Femur (tissue), 1 donor: ENCODE measurements around the gene BRD2.

Experiments used
- DNase-seq: peaks from one replicate; pipeline ENCODE4 v3.0.0-alpha.2; 2017

BRD2 gene

DNA sequence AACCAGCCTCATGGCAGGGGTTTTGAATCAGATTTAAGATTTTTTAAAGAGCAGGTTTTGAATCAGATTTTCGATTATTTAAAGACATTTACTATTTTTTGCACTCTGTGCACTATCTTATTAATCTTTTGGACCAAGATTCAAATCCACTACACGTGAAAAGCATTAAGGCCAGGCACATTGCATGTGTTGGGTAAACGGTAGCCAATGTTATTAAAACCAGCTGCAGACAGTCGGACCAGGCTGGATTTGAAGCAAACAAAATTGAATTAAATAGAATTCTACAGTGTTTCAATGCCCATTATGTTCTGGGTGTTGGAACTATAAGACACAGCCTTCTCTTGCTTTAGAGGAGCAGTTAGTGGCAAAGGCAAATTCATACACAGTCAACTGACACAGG, 33.3 kb downstream of the BRD2 start:
- DNase-seq = no peak

GRCh38 chr6:33004940-33005339, 36.5 kb downstream of the BRD2 start:
- DNase-seq = no peak

DNA sequence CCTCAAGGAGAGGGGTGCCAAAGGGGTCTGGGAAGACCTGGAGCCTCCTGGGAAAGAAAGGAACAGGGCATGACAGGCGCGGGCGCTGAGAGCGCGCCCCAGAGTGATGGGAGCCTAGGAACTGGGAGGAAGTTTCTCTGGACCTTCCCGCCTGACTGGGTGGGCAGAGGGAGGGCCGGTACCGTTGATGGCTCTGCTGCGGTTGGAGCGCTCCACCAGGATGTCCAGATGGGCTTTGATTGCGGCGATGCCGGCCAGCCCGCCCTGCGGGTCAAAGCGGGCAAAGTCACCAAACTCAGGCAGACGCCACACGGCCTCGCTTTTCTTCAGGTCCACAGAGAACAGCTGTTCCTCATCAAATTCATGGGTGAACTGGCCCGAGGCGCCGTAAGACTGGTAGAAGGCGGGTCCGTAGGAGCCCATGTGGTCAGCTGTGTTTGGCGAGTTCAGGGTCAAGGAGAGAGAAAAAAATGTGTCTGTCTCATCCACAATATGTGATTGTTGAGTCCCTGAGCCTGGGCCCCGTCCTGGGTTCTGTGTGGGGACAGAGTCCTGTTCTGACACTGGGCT, 39.5 kb downstream of the BRD2 start:
- DNase-seq = no peak

GRCh38 chr6:33008944-33009861, 40.8 kb downstream of the BRD2 start, which contains the start of gene HLA-DOA:
TSS of gene HLA-DOA (minus strand) at chr6:33009591.
- DNase-seq = peak; percentile 66

- DNase-seq = no peak
Observed at GRCh38 chr6:33010356-33010755, 42.0 kb downstream of the BRD2 start.

DNA sequence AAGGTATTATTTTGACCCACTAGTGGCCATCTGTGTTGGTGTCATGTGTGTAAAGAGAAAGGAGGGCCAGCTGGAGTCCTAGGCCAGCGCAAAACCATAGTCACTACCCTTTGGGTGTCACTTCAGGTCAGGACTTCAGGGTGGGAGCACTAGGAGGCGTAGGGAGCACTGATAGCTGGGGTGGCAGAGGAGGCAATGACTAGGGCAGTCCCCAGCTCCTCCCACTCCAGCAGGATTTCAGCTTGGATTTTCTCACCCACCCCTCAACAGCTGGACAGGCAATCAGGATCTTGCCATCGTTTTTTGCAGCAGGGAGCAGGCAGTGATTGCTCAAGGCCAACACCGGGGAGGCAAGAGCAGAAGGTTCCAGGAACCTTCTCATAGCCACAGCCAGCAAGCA, 45.2 kb downstream of the BRD2 start:
- no peak for DNase-seq

DNA sequence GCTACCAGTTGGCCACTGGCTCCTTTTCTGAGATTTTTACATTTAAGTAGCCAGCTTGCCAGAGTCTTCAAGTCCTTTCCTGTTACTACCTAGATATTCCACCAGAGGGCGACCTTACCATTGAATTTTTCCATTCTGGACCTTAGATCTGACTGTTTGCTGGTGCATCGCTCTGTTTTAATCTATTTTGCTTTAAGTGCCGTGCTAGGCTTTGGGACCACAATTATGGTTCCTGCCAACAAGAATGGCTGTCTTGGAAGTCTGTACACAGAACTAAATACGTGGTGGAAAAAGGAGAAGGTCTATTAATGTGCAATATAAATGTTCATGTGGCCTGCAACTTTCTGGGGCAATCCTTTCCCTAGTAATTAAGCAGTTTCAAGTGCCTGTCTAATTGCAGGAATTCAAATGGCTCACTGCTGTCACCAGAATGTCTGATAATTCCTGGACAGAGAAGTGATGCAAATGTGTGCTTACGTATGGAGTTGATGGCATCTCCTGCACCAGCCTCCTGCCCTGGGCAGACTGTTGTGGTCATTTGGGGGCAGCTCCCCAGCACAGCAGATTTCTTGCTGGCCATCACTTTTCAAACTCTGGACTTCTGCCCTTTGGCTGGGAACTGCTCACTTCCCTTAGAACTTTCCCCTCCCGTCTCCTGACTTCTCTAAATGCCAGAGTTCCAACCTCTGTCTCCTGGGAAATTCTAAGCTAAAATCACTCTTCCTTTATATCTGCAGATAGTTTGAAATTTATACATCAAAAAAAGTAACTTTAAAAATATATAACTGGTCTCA, 46.6 kb downstream of the BRD2 start:
- peak; percentile 62 for DNase-seq

DNA sequence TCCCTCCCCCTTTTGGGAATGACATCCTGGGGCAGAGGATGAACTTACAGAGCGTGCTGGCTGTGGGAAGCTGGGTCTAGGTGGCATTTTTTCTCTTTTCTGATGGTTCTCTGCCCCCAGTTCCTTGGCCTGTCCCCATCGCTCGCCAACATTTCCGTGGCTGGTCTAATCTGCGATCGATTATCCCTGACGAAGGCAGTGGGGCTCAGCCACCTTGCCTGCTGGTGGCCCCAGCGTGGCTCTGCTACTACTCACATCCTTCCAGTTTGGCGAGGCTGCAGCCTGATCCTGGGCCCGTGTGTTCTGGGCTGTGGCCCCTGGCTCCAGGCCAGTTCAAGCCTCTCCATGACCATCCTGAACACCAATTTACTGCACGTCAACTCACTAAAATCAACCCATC, 47.4 kb downstream of the BRD2 start:
- no peak for DNase-seq

- DNase-seq = no peak
Observed at GRCh38 chr6:33017018-33017417, 48.6 kb downstream of the BRD2 start.

- no peak for DNase-seq
Observed at GRCh38 chr6:33017694-33018353, 49.4 kb downstream of the BRD2 start.

- no peak for DNase-seq
Observed at GRCh38 chr6:33018418-33018817, 50.0 kb downstream of the BRD2 start.

- peak; percentile 61 for DNase-seq
Observed at GRCh38 chr6:33018904-33019303, 50.5 kb downstream of the BRD2 start.

GRCh38 chr6:33019372-33019771, 51.0 kb downstream of the BRD2 start:
- no peak for DNase-seq

DNA sequence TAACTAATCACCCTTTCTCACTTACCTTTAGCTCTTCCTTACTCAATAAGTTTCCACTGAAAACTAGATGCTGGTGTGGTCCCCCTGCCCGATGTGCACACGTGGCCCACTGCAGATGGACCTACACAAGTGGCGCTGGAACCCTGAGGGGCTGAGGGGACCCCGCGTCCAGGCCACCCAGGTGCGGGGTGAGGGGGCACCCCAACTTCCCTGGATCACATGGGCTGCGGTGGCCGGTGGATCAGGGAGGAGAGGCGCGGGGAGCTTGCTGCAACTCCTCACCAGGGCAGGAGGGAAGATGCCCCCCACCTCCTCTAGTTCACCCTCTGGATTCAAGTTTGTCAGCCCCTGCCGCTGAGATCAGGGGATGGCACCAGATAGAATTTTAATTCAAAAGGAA, 53.5 kb downstream of the BRD2 start:
- no peak for DNase-seq

DNA sequence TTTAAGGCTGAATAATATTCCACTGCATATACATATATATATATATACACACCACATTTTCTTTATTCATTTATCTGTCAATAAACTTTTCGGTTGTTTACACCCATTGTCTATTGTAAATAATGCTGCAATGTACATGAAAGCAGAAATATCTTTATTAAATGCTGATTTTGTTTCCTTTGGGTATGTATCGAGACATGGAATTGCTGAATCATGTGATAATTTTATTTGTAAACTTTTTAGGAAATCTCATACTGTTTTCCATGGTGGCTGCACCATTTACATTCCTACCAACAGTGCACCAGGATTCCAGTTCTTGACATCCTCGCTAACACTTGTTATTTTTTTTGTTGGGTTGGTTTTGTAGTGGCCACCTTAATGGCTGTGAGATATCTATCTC, 55.1 kb downstream of the BRD2 start:
- DNase-seq = no peak

- no peak for DNase-seq
Observed at GRCh38 chr6:33024521-33024920, 56.1 kb downstream of the BRD2 start.

GRCh38 chr6:33028220-33028849, 59.9 kb downstream of the BRD2 start:
- DNase-seq = no peak

- DNase-seq = no peak
Observed at GRCh38 chr6:33029328-33030184, 61.2 kb downstream of the BRD2 start.

- no peak for DNase-seq
Observed at GRCh38 chr6:33030245-33030644, 61.9 kb downstream of the BRD2 start.
